ENCODE results near the gene RGS16.

RGS16 gene

DNA sequence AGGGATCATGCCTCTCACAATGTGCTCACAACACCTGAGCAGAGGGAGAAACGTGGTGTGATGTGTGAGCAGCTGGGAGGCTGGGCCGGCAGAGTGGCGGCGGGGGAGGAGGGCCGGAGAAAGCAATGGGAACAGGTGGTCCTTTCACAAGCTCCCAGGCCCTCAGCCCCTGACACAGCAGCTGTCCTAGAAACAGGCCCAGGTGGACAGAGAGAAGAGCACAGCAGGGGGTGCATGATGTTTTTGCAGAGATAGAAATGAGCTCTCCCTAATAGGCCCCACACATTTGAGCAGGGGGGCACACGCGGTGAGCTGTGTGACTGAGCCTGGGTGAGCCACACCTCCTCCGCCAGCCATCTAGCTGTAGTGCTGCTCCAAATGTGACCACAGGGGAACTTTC, 7.6 kb upstream of the RGS16 start:
- TF ChIP-seq CTCF (IDR thresholded peaks at IDR 0.05) = no peak
- Histone ChIP-seq H3K27ac (no peak overlapping the region), H3K36me3 (no peaks in the 10 kb centered on the region)

GRCh38 chr1:182611326-182611725, 7.1 kb upstream of the RGS16 start:
- no peak overlapping the region for H3K4me3 ChIP-seq (ENCODE audit: low read depth in 1 of 2, low read length in 1 of 2)
- H3K27me3 ChIP-seq = peaks cover 99% of the 10 kb centered on the region
- no peaks in the 10 kb centered on the region for H3K36me3 ChIP-seq
- no peak for TF ChIP-seq CTCF (IDR thresholded peaks at IDR 0.05)
- H3K9me3 ChIP-seq = no peaks in the 10 kb centered on the region
- H3K4me1 ChIP-seq (ENCODE audit: control insufficient read depth in 1 of 2, insufficient read depth in 1 of 2, low read depth in 1 of 2, low read length in 1 of 2) = peaks cover 16 to 21% of the 10 kb centered on the region in 2 experiments
- H3K27ac ChIP-seq = no peak overlapping the region

More for the DNA sequence above, 7.6 kb upstream of the RGS16 start:
- Histone ChIP-seq H3K9me3 (no peaks in the 10 kb centered on the region), H3K4me1 (ENCODE audit: control insufficient read depth in 1 of 2, insufficient read depth in 1 of 2, low read depth in 1 of 2, low read length in 1 of 2) (peaks cover 16 to 21% of the 10 kb centered on the region in 2 experiments), H3K27me3 (peaks cover 99% of the 10 kb centered on the region), H3K4me3 (ENCODE audit: low read depth in 1 of 2, low read length in 1 of 2) (no peak overlapping the region)

DNA sequence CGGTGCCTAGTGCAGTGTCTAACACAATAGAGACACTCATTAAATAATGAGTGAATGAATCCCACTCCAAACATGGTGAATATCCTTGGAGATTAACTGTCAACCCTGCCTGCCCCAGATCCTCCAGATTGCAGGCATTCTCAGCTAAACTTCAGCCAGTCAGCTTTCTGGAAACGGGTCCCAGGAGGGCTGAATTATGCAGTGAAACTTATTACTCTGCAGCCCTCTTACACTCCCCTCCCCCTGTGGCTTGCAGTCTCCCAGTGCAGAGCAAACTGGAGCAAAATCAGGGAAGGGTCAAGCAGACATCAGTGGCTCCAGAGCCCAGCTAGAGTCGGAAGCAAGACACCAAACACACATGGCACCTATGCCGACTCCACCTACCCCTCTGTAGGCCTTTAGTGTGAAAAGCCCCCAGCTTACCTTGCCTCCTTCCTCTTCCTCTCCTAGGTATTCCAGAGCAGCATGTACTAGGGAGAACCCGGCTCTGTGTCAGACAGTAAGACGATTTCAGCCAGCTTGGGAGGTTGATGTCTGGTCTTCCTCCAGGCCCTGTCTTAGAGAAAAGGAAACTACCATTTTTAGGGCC, 6.5 kb upstream of the RGS16 start:
- Histone ChIP-seq H3K4me1 (ENCODE audit: control insufficient read depth in 1 of 2, insufficient read depth in 1 of 2, low read depth in 1 of 2, low read length in 1 of 2) (peaks cover 16 to 20% of the 10 kb centered on the region in 2 experiments), H3K27me3 (peaks cover 99% of the 10 kb centered on the region)
- no peak for TF ChIP-seq CTCF (IDR thresholded peaks at IDR 0.05)

DNA sequence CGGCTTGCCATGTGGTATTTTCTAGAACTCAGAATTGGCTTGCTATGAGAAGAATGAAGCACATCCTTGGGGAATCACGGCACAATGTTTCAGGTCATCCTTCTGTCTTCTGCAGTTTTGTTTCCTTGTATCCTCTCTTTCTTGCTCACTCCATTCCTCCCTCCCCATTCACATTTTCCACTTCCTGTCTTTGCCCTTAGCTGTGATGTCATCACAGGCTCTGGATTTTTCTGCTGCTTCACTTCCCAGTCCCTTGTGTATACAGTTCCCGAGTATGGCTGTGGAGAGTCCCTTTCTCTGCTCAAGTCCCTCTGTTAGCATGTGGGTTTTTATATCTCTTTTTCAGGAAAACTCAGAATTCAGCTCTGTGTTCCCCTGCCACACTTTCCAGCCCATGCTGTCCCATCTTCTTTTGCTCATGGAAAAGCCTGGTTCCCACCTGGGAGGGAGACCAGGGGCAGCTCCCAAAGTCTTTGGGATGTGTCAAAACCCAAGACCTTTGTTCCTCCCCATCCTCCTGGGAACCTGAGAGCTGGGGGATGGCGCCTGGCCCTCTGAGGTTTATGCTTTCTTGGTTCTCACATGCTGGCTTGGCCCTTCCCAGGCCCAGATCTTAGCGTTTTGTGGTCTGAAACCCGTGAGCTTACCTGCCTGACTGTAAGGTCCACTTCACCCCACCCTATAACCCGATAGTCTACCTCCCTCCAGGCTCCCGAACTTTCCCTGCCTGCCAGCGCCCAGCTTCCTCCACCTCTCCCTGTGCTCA, 4.8 kb upstream of the RGS16 start:
- TF ChIP-seq CTCF (IDR thresholded peaks at IDR 0.05) = no peak
- peaks cover 99% of the 10 kb centered on the region for H3K27me3 ChIP-seq
- H3K4me1 ChIP-seq (ENCODE audit: control insufficient read depth in 1 of 2, insufficient read depth in 1 of 2, low read depth in 1 of 2, low read length in 1 of 2) = peaks cover 8 to 10% of the 10 kb centered on the region in 2 experiments
- no peaks in the 10 kb centered on the region for H3K9me3 ChIP-seq
- H3K36me3 ChIP-seq = no peaks in the 10 kb centered on the region
- no peak overlapping the region for H3K4me3 ChIP-seq (ENCODE audit: low read depth in 1 of 2, low read length in 1 of 2)
- H3K27ac ChIP-seq = no peak overlapping the region

More for the DNA sequence above, 6.5 kb upstream of the RGS16 start:
- Histone ChIP-seq H3K4me3 (ENCODE audit: low read depth in 1 of 2, low read length in 1 of 2) (no peak overlapping the region), H3K27ac (no peak overlapping the region), H3K36me3 (no peaks in the 10 kb centered on the region), H3K9me3 (no peaks in the 10 kb centered on the region)

DNA sequence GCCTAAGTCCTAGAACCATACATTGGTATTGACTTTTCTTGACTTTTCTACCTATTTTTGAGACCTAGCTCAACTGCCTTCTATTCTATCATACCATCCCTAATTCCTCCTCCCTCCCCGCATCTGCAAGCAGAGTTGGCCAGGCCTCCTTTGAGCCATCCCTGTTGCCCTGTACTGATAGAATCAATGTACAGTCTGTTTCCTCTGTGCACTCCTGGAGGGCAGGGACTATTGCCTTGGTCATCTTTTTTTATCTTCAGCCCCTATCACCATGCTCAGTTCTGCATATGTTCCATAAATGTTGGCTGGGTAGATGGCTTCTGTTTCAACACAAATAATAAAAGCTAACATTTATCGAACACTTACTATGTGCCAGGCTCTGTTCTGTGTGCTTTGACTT, 4.0 kb upstream of the RGS16 start:
- Histone ChIP-seq H3K9me3 (no peaks in the 10 kb centered on the region), H3K27me3 (peaks cover 99% of the 10 kb centered on the region), H3K27ac (no peak overlapping the region), H3K36me3 (no peaks in the 10 kb centered on the region), H3K4me3 (ENCODE audit: low read depth in 1 of 2, low read length in 1 of 2) (no peak overlapping the region), H3K4me1 (ENCODE audit: control insufficient read depth in 1 of 2, insufficient read depth in 1 of 2, low read depth in 1 of 2, low read length in 1 of 2) (peaks cover 11% of the 10 kb centered on the region in 2 experiments)
- TF ChIP-seq CTCF (IDR thresholded peaks at IDR 0.05) = no peak

Data from neutrophil (primary cell).